ENCODE results near the gene SRD5A3.
"Not testable (repeated sequence)": the region's sequence is repeated elsewhere in the genome, so short reads cannot be mapped to it uniquely, and the experiment has no call there.

The SRD5A3 gene

DNA sequence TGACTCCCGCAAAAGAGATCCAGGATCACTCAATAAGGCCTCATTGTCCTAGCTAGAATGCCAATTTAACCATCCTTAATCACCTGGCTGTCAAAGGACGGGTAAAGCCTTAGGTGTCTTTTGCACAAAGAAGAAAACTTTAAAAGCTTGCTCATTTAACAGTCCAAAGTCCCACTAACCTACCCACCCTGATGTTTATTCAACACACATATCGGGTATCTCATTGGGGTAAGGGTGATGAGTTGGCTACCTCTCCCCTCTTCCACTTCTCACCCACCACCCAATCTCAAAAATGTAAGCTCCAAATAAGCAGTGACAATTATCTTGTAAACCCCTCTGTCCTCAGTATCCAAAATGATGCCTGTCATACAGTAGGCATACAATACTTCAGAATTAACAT is 988 bp upstream of the SRD5A3 start:
- DNase-seq (ENCODE audit: low read depth in 2 of 2), result no peak

DNA sequence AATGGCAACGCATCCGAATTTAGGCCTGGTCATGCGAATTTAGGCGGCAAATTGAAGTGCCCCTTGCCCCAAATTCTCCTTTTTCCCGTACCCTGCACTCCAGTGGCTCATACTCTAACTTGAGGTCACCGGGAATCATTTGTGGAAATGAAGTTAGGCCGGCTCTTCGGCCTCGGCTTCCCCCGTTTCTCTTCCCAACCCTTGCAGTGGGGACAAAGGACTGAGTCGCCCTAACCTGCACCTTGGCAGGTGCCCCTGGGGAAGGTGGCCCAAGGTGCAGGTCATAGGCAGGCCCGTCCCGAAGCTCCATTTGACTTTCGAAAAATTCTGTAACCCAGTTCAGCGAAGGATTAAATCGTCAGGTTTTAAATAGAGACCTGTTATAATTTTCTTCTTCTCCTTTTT is 811 bp downstream of the SRD5A3 start:
- DNase-seq (ENCODE audit: low read depth in 2 of 2), result no peak

DNA sequence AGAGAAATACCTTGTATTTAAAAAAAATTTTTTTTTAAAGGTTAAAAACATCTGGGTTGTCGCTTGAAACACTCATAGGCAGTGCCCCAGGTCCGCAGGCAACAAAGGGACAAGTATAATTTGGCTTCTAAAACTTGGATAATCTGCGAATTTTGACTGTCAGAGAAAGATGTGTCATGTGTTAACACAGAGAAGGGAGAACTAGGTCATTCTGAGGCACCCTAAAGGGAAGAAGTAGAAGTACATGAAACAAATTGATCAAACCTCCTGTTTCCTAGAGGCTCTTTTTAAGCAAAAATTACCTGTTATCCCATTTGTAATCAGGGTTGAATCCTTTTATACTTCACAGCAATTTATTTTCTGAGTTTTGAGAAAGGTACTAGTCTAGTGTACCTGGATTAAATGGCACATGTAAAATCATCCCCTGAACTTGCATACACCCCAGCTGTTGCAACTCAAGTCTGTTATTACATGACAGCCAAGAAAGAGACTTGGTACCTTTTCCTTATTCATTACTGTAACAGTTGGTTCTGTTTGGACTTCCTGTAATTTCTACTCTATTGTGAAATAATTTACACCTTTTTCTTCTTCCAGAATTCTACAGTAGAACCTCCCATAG is 1.7 kb downstream of the SRD5A3 start:
- DNase-seq (ENCODE audit: low read depth in 2 of 2), result no peak

DNA sequence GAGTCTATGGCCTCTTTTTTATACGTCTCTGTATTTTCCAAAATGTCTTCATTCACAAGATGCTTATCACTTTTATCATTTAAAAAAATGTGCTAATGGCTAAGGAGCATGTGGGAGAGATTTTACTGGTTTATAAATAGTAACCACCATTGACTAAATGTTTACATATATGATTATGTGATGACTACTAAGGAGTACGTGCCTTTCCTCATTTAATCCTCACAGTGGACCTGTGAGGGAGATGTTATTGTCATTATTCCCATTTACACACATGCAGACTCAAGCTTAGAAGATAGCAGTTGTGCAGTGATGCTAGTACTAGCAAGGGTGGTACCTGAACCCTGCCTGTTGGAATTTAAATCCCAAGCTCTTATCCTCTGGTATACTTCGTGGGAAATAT is 2.4 kb downstream of the SRD5A3 start:
- DNase-seq (ENCODE audit: low read depth in 2 of 2), result no peak

DNA sequence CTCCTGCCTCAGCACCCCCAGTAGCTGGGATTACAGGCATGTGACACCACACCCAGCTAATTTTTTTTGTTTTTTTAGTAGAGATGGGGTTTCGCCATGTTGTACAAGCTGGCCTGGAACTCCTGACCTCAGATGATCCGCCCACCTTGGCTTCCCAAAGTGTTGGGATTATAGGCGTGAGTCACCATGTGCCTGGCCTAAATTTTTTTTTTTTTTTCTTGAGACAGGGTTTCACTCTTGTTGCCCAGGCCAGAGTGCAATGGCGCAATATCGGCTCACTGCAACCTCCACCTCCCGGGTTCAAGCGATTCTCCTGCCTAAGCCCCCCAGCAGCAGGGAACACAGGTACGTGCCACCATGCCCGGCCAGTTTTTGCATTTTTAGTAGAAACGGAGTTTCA is 4.8 kb downstream of the SRD5A3 start:
- not testable (repeated sequence) for DNase-seq (ENCODE audit: low read depth in 2 of 2)

DNA sequence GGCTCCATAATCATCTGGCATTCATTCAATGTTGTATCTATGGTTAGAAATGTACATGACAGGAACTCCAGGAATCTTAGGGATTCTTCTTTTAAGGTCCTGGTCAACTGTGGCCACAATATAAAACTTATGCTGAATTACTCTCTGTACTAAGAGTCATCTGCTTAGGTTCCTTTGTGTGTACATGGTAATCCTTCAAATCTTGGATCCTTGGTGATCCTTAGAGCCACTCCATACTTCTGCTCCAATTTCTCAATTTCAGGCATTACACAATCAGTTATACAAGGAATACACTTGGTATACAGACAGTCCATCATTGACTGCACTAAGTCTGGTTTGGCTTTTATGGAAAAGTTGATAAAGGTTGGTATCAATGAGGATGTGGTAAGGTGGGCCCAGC is 5.8 kb downstream of the SRD5A3 start:
- DNase-seq (ENCODE audit: low read depth in 2 of 2), result no peak

DNA sequence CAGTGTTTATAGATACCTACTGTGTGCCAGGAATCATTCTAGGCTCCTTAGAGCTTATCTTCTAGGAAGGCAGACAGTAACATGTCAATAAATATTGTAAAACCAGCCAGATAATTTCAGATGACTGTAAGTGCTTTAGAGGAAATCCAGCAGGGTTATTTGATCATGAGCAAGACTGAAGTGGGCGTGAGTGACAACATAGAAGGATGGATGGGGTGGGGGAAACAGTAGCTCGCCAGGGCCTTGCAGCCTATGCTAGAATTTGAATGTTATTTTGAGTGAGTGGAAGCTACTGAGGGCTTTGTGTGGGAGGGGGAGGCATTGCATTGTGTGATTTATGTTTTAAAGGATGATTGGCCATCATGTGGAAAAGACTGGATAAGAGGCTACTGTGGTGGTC is 6.7 kb downstream of the SRD5A3 start:
- DNase-seq (ENCODE audit: low read depth in 2 of 2), result no peak

DNA sequence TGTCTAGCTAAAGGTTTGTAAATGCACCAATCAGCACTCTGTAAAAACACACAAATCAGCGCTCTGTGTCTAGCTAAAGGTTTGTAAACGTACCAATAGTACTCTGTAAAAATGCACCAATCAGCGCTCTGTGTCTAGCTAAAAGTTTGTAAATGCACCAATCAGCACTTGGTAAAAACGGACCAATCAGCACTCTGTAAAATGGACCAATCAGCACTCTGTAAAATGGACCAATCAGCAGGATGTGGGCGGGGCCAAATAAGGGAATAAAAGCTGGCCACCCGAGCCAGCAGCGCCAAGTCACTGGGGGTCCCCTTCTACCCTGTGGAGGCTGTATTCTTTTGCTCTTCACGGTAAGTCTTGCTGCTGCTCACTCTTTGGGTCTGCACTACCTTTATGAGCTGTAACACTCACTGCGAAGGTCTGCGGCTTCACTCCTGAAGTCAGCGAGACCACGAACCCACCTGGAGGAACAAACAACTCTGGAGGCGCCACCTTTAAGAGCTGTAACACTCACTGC is 7.2 kb downstream of the SRD5A3 start:
- DNase-seq (ENCODE audit: low read depth in 2 of 2), result not testable (repeated sequence)

DNA sequence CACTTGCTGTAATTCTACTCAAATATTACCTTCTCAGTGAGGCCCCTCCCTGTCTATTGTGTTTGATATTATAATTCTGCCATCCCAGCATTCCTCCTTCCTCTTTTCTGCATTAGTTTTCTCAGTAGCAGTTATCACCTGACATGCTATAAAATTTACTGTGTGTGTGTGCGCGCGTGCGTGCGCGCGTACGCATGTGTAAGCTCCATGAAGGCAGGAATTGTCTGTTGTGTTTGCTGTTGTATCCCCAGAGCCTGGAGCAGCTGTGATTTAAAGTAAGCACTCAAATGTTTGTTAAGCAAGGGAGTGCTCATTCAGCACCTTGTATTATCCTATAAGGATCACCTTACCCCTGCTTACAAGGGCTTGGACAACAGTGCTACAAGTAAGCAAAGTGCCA is 8.6 kb downstream of the SRD5A3 start:
- no peak for DNase-seq (ENCODE audit: low read depth in 2 of 2)

DNA sequence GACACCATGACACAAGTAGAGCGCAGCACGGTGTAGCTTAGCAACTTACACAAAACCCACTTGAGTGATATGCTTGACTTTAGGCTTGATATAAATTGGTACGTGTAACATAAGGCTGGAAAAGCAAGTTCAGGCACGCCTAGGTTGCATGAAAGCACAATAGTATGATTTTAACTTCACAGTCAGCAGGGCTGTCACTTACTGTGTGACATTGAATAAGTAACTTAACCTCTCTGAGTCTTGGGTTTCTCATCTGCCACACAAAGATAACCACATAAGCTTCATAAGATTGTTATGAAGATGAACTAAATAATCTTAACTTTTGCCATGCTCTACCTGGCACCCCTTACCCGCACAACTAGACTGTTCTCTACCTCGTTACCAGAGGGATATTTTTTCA is 9.5 kb downstream of the SRD5A3 start:
- no peak for DNase-seq (ENCODE audit: low read depth in 2 of 2)

DNA sequence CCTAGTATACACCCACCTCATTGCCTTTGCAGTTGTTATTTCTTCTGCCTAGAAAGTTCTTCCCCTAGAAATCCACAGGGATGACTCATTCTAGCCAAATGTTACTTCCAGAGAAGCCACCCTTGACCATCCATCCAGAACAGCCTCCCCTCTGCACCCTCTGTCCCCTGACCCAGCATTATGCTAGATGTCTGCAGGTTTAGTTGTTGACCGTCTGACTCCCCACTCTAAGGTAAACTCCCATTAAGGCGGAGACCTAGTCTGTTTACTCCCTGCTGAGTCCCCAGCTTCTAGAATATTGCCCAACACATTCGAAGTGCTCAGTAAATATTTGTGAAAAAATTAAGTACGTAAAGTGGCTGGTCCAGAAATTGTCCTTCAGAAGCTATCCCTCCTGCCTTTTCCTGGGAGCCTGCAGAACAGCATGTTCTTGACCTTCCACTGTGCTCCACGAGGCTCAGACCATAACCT is 11.0 kb downstream of the SRD5A3 start:
- no peak for DNase-seq (ENCODE audit: low read depth in 2 of 2)

DNA sequence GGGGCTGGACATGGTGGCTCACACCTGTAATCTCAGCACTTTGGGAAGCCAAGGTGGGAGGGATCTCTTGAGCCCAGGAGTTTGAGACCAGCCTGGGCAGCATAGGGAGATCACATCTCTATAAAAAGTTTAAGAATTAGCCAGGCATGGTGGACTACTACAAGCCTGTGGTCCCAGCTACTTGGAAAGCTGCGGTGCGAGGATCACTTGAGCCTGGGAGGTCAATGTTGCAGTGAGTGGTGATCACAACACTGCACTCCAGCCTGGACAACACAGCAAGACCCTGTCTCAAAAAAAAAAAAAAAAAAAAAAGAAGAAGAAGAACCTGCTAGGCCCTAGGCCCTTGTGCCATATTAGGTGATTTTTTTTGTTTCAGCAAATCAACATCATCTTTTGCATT is 12.2 kb downstream of the SRD5A3 start:
- DNase-seq (ENCODE audit: low read depth in 2 of 2), result no peak

DNA sequence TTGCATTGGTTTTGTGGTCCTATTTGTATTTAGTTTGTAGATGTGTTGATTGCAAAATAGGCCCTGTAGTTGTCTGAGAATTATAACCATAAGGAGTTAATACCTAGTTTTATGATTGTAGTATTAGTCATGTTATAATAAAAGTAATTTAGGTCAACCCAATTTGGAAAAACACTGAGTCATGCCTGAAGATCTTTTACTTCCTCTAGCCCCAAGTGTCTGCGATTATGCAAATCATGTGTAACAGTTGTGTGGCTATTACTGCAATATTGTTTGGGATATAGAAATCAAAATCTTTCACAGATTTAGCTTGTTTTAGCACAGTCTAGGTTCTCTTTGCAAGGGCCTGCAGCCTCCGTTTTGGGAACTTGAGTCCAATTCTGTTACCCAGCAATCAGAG is 12.6 kb downstream of the SRD5A3 start:
- DNase-seq (ENCODE audit: low read depth in 2 of 2), result no peak

DNA sequence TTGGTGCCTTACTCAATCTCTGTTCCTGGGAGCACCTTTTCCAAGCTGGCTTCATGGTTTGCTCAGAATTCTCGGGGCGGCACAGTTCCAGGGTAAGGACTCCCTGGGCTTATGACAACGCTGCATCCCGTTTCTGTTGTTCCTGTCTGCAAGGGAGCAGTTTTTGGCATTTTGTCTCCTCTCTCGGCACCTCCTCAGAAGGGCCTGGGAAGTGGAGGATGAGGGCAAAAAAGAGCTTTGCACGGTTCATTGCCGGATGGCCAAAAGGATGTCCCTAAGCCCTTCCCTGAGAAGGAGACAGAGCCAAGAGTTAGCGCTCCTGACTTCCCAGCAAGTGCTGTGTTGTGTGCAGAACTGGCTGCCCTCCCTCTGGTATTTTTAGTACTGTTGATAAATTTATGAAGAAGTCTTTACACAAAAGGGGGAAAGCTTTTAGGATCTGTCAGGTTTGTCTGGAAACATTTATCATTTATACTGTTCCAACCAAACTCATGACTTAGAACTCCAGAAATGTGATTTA is 13.4 kb downstream of the SRD5A3 start:
- no peak for DNase-seq (ENCODE audit: low read depth in 2 of 2)

DNA sequence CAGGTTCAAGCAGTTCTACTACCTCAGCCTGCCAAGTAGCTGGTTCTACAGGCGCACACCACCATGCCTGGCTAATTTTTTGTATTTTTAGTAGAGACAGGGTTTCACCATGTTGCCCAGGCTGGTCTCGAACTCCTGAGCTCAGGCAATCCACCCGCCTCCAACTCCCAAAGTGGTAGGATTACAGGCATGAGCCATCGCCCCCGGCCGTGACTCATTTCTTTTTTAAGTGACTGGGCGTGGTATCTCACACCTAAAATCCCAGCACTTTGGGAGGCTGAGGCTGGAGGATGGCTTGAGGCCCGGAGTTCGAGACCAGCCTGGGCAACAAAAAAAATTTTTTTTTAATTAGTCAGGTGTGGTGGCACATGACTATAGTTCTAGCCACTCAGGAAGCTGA is 16.9 kb downstream of the SRD5A3 start:
- not testable (repeated sequence) for DNase-seq (ENCODE audit: low read depth in 2 of 2)

DNA sequence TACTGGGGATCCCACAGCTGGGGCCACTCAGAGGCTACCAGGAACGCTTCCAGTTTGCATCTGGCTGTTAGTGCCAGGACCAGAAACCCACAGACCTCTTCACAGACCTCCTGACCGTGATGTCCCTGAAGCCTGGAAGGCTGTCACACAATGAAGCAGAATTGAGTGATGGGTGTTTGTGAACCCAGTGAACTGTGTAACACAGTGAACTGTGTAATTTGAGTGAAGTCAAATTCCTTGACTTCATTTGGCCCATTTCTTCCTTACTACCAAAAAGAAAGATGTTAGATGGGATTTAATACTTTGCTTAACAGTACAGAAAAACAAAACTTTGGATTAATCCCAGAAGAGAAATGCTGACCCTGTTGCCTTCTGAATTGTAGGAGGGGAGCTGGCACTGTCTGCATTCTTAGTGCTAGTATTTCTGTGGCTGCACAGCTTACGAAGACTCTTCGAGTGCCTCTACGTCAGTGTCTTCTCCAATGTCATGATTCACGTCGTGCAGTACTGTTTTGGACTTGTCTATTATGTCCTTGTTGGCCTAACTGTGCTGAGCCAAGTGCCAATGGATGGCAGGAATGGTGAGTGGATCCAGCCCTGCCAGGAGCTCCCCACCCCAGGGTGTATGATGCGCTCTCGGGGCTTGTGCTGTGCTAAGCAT is 17.8 kb downstream of the SRD5A3 start:
- no peak for DNase-seq (ENCODE audit: low read depth in 2 of 2)

DNA sequence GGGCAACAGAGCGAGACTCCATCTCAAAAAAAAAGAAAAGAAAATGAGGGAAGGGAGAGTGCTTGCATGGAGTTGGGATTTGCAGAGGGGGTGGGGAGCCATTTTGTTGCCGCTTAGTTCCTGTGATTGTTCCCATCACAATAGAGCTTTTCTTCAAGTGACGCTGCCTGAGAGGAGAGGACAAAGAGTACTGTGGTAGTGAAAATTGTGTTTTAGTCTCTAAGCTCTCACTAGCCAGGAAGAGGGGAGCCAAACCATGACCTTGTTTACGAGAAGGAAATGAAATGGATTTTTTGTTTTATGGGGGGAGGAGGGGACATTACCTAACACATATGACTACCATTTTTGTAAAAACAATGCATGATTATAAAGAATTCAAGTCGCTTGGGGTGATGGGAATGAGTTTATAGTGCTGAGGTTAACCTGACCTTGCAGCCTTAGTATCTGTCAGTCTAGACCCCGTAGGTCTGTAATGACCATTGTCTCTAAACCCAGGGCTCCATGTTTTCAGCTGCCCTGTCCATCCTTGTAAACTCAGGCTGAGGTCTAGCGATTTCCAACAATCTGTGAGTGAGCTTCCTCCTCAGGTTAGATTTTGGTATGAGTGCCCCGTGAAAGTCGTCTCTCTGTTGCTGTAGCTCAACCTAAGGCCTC is 18.8 kb downstream of the SRD5A3 start:
- no peak for DNase-seq (ENCODE audit: low read depth in 2 of 2)

DNA sequence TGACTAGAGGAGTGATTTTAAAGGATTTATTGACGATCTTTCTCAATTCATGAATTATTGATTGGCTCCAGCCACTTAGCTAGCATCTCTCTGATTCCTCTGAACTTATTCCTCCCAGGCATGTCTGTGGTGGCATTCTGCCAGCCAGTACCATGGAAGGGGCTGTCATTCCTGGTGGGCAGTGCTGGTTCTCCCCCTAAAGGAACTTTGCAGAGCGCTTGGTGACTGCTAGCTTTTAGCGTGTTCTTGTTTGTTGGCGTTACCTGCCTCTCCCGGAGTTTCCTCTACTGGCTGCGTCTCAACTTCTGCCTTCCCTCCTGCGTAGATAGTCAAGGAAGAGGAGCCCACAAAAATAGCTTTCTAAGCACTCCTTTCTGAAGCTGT is 19.3 kb downstream of the SRD5A3 start:
- DNase-seq (ENCODE audit: low read depth in 2 of 2), result no peak

DNA sequence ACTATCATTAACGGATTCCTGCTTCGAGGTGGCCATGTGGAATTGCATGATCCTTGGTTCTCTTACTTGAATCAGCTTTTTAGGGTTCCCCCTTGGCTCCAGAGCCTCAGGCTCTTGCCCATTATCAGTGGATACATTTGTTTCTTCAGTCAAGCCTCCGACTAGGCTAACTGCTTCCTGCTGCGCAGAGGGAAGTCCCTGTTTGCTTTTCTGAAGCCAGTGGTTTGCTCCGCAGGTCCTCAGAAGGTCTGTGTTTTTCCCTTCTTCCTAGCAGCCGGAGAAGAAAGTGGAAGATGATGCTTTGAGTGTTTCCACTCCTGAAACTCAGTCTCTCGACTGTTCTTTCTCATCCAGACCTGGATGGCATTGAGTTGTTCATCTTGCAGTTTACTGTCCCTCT is 20.6 kb downstream of the SRD5A3 start:
- no peak for DNase-seq (ENCODE audit: low read depth in 2 of 2)

DNA sequence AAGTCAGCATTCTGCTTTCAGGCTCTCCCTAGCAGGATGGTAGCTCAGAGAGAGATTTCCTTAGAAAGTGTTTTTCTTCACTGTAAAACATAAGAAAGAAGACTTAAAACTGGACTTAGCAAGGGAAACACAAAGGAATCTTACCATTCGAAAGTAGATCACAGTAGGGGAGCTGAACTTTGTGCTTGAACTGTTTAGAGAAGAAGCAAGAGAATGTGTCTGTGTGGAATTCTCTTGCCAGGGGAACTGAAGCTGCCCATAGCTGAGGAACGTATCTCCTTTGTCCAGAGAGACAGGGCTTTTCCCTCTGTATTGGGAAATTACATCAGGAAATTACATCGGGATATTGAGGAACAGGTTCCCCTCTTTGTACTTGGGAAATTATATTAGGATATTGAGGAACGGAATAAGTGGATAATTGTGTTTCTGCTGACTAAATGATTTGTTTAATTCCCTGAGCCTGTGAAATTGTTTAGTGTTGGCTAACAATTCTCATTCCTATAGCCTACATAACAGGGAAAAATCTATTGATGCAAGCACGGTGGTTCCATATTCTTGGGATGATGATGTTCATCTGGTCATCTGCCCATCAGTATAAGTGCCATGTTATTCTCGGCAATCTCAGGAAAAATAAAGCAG is 21.2 kb downstream of the SRD5A3 start:
- DNase-seq (ENCODE audit: low read depth in 2 of 2), result no peak

DNA sequence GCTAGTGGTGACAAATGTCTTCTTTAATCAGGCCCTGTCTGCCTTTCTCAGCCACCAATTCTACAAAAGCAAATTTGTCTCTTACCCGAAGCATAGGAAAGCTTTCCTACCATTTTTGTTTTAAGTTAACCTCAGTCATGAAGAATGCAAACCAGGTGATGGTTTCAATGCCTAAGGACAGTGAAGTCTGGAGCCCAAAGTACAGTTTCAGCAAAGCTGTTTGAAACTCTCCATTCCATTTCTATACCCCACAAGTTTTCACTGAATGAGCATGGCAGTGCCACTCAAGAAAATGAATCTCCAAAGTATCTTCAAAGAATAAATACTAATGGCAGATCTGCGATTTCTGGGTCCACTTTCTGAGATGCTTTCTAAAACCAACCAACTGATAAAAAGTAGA is 23.9 kb downstream of the SRD5A3 start:
- DNase-seq (ENCODE audit: low read depth in 2 of 2), result no peak

DNA sequence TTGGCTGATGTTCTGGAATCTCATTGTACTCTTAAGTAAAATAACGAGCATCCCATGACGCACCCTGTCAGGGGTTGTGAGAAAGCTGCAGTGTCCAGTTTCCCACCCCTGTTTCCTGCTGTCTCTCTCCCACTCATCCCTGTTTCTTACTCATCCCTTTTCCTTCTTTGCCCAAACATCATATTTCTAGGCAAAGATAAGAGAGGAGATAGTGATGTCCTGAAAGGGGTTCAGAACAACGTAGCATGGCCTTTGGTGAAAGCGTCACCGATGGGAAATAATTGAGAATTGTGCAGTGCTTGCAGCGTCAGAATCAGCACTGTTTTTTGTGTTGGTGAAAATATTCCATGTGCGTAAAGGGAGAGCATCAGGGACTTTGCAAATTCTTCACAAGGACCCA is 26.2 kb downstream of the SRD5A3 start:
- DNase-seq (ENCODE audit: low read depth in 2 of 2), result no peak
